GM21786 (cell line): ENCODE results near the gene DIDO1.
"Not testable (repeated sequence)": the region's sequence is repeated elsewhere in the genome, so short reads cannot be mapped to it uniquely, and the experiment has no call there.

Experiments used
- ATAC-seq: cut with Tn5 transposase; IDR thresholded peaks from one replicate; pipeline ENCODE4 v1.9.1; 2021; ENCODE audit not compliant: unreplicated experiment

Gene DIDO1

GRCh38 chr20:62929051-62929538 is 2.8 kb upstream of the DIDO1 start:
- ATAC-seq = no peak

- no peak for ATAC-seq
Measured at GRCh38 chr20:62928246-62928939, 2.1 kb upstream of the DIDO1 start.

GRCh38 chr20:62927128-62927705 is 912 bp upstream of the DIDO1 start:
- ATAC-seq = no peak

GRCh38 chr20:62925420-62926228 is 681 bp downstream of the DIDO1 start:
- no peak for ATAC-seq

GRCh38 chr20:62925076-62925419 is 1.3 kb downstream of the DIDO1 start:
- no peak for ATAC-seq

GRCh38 chr20:62924442-62925075 is 1.7 kb downstream of the DIDO1 start:
- ATAC-seq = no peak

GRCh38 chr20:62923669-62924441 is 2.5 kb downstream of the DIDO1 start:
- ATAC-seq = no peak

- ATAC-seq = not testable (repeated sequence)
Measured at GRCh38 chr20:62923059-62923668, 3.1 kb downstream of the DIDO1 start.

GRCh38 chr20:62922451-62922921 is 3.8 kb downstream of the DIDO1 start:
- ATAC-seq = no peak

GRCh38 chr20:62921119-62921687 is 5.1 kb downstream of the DIDO1 start:
- ATAC-seq = no peak

- no peak for ATAC-seq
Measured at GRCh38 chr20:62920039-62920645, 6.2 kb downstream of the DIDO1 start.

GRCh38 chr20:62918831-62919230 is 7.5 kb downstream of the DIDO1 start:
- no peak for ATAC-seq

GRCh38 chr20:62918147-62918546 is 8.2 kb downstream of the DIDO1 start:
- no peak for ATAC-seq

- no peak for ATAC-seq
Measured at GRCh38 chr20:62917720-62918119, 8.6 kb downstream of the DIDO1 start.

- no peak for ATAC-seq
Measured at GRCh38 chr20:62916703-62917476, 9.4 kb downstream of the DIDO1 start.

- no peak for ATAC-seq
Measured at GRCh38 chr20:62914970-62915457, 11.3 kb downstream of the DIDO1 start.

GRCh38 chr20:62914436-62914835 is 11.9 kb downstream of the DIDO1 start:
- no peak for ATAC-seq

- no peak for ATAC-seq
Measured at GRCh38 chr20:62913043-62913630, 13.2 kb downstream of the DIDO1 start.
